HCT116 (cell line): Measurements from ENCODE around the gene XNDC1N. TPM values are rescaled to one million over a fixed set of nuclear protein-coding genes. Genes with fewer than 3 reads are reported as not detected.
"Not testable (repeated sequence)": the region's sequence is repeated elsewhere in the genome, so short reads cannot be mapped to it uniquely, and the experiment has no call there.

Experiments used
- ATAC-seq: fragments of 200-7000 bp; cut with Tn5 transposase; 2 replicates; pipeline ENCODE4 v1.9.1; 2020; ENCODE audit warnings: mild to moderate bottlenecking, moderate library complexity
- BruUV-seq: library from RNA; stranded (reverse); fragments of 400-500 nt; replicated peaks from 2 replicates; lab custom pipeline; 2021; lab: Mats Ljungman, UMichigan
- CTCF ChIA-PET: fragments of 300-600 bp; sonication (Branson Sonifier 250); formaldehyde crosslinking; loops from one replicate; lab custom pipeline; 2021; ENCODE audit warnings: antibody characterized with exemption; lab: Charles Lee
- POLR2A ChIA-PET: fragments of 300-600, 350-600 bp; sonication (Branson Sonifier 250); formaldehyde crosslinking; loops from one replicate; lab custom pipeline; 2021; ENCODE audit warnings: antibody characterized with exemption; lab: Charles Lee
- RAD21 ChIA-PET, 2 experiments: fragments of 300-600 bp; sonication (Branson Sonifier 250); formaldehyde crosslinking; loops; one replicate each; lab custom pipeline; 2023; ENCODE audit warnings: low total read pairs in 2 of 2; ENCODE audit not compliant: uncharacterized antibody in 2 of 2, unreplicated experiment in 2 of 2, low non-redundant PET in 1 of 2; lab: Charles Lee
- DNase-seq: peaks from one replicate; pipeline ENCODE4 v3.0.0-alpha.2; 2010; ENCODE audit warnings: low read depth, low spot score
- H2AFZ ChIP-seq: fragments of 200-600 bp; shearing (Covaris generic), sonication (generic); 2 replicates; pipeline ENCODE4 v1.6.1; 2017; ENCODE audit warnings: low read depth, mixed run types, mixed read lengths, antibody characterized with exemption, low read length; ENCODE audit not compliant: poor library complexity, severe bottlenecking
- H3K27ac ChIP-seq: 2 replicates; pipeline ENCODE4 v1.5.1; 2012; ENCODE audit warnings: low read depth, low read length
- H3K27me3 ChIP-seq: fragments of 200-600 bp; sonication (generic); 2 replicates; pipeline ENCODE4 v1.6.1; 2016; ENCODE audit warnings: mixed run types, low read length, mixed read lengths; ENCODE audit not compliant: insufficient read depth
- H3K36me3 ChIP-seq, 2 experiments: fragments of 200-500 bp in 1 of 2; fragments of 200-600 bp in 1 of 2; sonication (Bioruptor generic) in 1 of 2; sonication (generic) in 1 of 2; 2 replicates each; pipeline versions ENCODE4 v1.5.1 to v1.6.1; 2014 to 2016; ENCODE audit warnings: low read length in 2 of 2, inconsistent platforms in 1 of 2, mixed read lengths in 1 of 2, mixed run types in 1 of 2; ENCODE audit not compliant: insufficient read depth in 2 of 2, control insufficient read depth in 1 of 2
- H3K4me1 ChIP-seq, 2 experiments: fragments of 200-600 bp in 1 of 2; sonication (generic) in 1 of 2; 2 replicates each; pipeline versions ENCODE4 v1.5.1 to v1.6.1; 2012 to 2017; ENCODE audit warnings: low read length in 2 of 2, inconsistent platforms in 1 of 2, mild to moderate bottlenecking in 1 of 2, mixed read lengths in 1 of 2, mixed run types in 1 of 2, moderate library complexity in 1 of 2; ENCODE audit not compliant: insufficient read depth in 2 of 2, control insufficient read depth in 1 of 2
- H3K4me2 ChIP-seq: fragments of 200-600 bp; sonication (generic); 2 replicates; pipeline ENCODE4 v1.6.1; 2017; ENCODE audit warnings: mixed run types, low read length, mixed read lengths
- H3K4me3 ChIP-seq, 2 experiments: fragments of 200-600 bp in 1 of 2; sonication (generic) in 1 of 2; replicated peaks in 1 of 2; 2 replicates each; pipeline ENCODE4 v1.5.1; 2011 to 2016; ENCODE audit warnings: low read length in 2 of 2, control low read depth in 1 of 2, low read depth in 1 of 2, mild to moderate bottlenecking in 1 of 2, mixed read lengths in 1 of 2, mixed run types in 1 of 2
- H3K79me2 ChIP-seq: fragments of 200-600 bp; sonication (generic); 2 replicates; pipeline ENCODE4 v1.6.1; 2017; ENCODE audit warnings: mild to moderate bottlenecking, mixed run types, low read length, moderate library complexity, mixed read lengths; ENCODE audit not compliant: insufficient read depth
- H3K9ac ChIP-seq: fragments of 200-600 bp; sonication (generic); 2 replicates; pipeline ENCODE4 v1.6.1; 2016; ENCODE audit warnings: low read length, mixed read lengths
- H3K9me2 ChIP-seq: fragments of 200-600 bp; sonication (generic), shearing (Covaris generic); 2 replicates; pipeline ENCODE4 v1.6.1; 2017; ENCODE audit warnings: mixed run types, mild to moderate bottlenecking, moderate library complexity; ENCODE audit not compliant: insufficient read depth
- H3K9me3 ChIP-seq, 2 experiments: fragments of 200-500 bp in 1 of 2; fragments of 200-600 bp in 1 of 2; sonication (Bioruptor generic) in 1 of 2; sonication (generic) in 1 of 2; 2 replicates each; pipeline ENCODE4 v1.6.1; 2014 to 2017; ENCODE audit warnings: low read length in 2 of 2, mixed read lengths in 2 of 2, inconsistent platforms in 1 of 2, low read depth in 1 of 2, mild to moderate bottlenecking in 1 of 2, mixed run types in 1 of 2, moderate library complexity in 1 of 2; ENCODE audit not compliant: control insufficient read depth in 1 of 2, insufficient read depth in 1 of 2
- H4K20me1 ChIP-seq: fragments of 200-600 bp; sonication (generic), shearing (Covaris generic); 2 replicates; pipeline ENCODE4 v1.6.1; 2017; ENCODE audit warnings: mixed run types, mild to moderate bottlenecking, moderate library complexity; ENCODE audit not compliant: insufficient read depth
- intact Hi-C: fragments of 100-400 bp; cut with micrococcal nuclease; formaldehyde crosslinking; loops from 2 replicates; pipeline ENCODE4 v1.10.0; 2022
- total RNA-seq: library from RNA; stranded (reverse); gene quantifications from one replicate; pipeline ENCODE4 v1.2.1, GENCODE V29; 2021; ENCODE audit not compliant: unreplicated experiment

The XNDC1N gene
- total RNA-seq, 1 experiment from 2014 or later: 7.5 TPM

DNA sequence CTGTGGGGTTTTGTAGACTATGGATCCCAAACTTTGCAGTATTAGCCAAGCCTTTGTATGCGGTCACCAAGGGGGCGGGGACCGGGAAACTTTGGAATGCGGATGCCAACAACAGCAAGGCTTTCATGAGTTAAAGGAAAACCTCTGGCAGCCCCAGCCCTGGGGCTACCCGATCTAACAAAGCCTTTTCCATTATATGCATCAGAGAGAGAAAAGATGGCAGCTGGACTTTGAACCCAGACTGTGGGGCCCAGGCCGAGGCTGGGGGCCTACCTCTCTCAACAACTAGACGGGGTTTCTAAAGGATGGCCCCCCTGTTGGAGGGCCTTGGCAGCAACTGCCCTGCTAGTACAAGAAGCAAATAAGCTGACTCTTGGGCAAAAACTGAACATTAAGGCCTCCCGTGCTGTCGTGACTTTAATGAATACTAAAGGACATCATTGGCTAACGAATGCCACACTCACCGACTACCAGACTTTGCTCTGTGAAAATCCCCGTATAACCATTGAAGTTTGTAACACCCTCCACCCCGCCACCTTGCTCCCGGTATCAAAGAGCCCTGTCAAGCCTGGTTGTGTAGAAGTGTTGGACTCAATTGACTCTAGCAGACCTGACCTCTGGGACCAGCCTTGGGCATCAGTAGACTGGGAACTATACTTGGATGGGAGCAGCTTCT is 39.9 kb downstream of the XNDC1N start:
- POLR2A ChIA-PET, intact Hi-C loops, H3K9me2 ChIP-seq, H2AFZ ChIP-seq, H4K20me1 ChIP-seq, DNase-seq, BruUV-seq, H3K9ac ChIP-seq, H3K4me2 ChIP-seq, H3K4me1 ChIP-seq, RAD21 ChIA-PET, H3K9me3 ChIP-seq, H3K36me3 ChIP-seq, H3K4me3 ChIP-seq, CTCF ChIA-PET, H3K27ac ChIP-seq, ATAC-seq, H3K79me2 ChIP-seq, H3K27me3 ChIP-seq: not testable (repeated sequence)

GRCh38 chr11:71885806-71886205 is 42.6 kb downstream of the XNDC1N start:
- H3K79me2 ChIP-seq, H3K27me3 ChIP-seq, DNase-seq, POLR2A ChIA-PET, H3K9me3 ChIP-seq, H2AFZ ChIP-seq, H3K4me2 ChIP-seq, H3K4me3 ChIP-seq, H3K36me3 ChIP-seq, RAD21 ChIA-PET, H3K27ac ChIP-seq, ATAC-seq, H3K4me1 ChIP-seq, intact Hi-C loops, H3K9me2 ChIP-seq, H4K20me1 ChIP-seq, CTCF ChIA-PET, BruUV-seq, H3K9ac ChIP-seq: not testable (repeated sequence)

Other genes with a start within 250 kb of the XNDC1N start
- not detected for gene DEFB108B, start 95.4 kb downstream of the XNDC1N start, total RNA-seq
- not detected for gene DEFB131B, start 50.1 kb downstream of the XNDC1N start, total RNA-seq
- 24.5 TPM for gene RNF121, start 452 bp upstream of the XNDC1N start, total RNA-seq
- 9.8 TPM for gene IL18BP, start 70.3 kb upstream of the XNDC1N start, total RNA-seq
- gene NUMA1, start 151.9 kb upstream of the XNDC1N start, total RNA-seq: 133 TPM
- 10.8 TPM for gene LRRC51, start 152.3 kb upstream of the XNDC1N start, total RNA-seq
- gene LAMTOR1, start 174.7 kb upstream of the XNDC1N start, total RNA-seq: 63.9 TPM
- gene TOMT, start 177.3 kb upstream of the XNDC1N start, total RNA-seq: not detected
- 65.6 TPM for gene ANAPC15, start 184.1 kb upstream of the XNDC1N start, total RNA-seq
- gene FOLR3, start 207.1 kb upstream of the XNDC1N start, total RNA-seq: not detected